Islet precursor cell (in vitro differentiated cells): ENCODE measurements around the gene GRIN2A.

Experiments used
- DNase-seq: peaks from one replicate; pipeline ENCODE4 v3.0.0-alpha.2; 2018

GRIN2A gene

DNA sequence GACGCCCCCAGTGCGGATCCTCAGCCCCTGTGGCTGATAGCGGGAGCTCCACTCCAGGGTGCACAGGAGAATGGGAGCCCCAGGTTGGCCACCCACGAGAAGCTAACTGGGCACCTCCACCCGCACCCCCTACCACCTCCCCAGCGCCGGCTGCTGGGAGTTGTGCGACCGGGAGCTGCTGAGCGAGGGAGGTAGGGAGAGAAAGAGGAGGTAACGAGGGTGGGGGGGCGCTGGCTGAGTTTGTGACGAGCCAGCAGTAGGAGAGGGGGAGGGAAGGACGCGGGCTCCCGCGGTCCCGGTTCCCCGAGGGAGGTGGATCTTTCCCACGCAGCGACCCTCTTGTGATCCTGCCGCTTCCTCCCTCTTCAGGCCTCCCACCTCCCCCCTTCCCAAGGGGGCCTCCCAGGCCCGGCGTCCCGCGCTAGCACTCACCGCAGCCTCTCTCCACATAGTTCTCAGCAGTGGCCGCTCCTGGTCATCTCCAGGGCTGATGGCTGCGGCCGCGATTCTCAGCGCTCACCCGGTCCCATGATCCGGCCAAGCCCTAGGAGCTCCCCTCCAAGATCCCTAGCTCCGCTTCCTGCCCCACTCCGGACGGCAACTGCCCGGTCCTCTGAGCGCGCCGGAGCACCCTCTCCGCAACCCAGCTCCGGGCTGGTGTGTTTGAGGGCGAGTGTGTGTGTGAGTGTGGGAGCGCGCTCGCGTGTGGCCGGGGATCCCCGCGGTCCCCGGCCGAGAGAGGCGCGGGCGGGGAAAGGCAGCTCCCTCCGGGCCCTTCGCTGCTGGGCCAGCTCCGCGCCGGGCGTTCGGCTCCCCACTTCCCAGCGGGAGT, at the start of gene GRIN2A:
TSS of gene GRIN2A (minus strand) at position 207 of the 832 bp plus-strand sequence. CDS start 2,017 bp downstream, outside the sequence.
- DNase-seq: peak; percentile 81

DNA sequence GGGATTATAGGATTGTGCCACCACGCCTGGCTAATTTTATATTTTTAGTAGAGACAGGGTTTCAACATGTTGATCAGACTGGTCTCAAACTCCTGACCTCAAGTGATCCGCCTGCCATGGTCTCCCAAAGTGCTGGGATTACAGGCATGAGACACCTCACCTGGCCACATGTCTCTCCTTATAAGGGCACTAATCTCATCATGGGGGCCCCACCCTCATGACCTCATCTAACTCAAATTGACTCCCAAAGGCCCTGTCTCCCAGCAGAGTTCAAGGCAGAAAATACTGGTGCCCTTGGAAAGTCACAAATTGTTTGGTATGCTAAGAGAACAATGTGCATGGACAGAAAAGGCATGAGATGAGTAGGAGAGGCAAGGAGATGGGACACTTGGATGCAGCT, 49.3 kb upstream of the GRIN2A start:
- DNase-seq: no peak

DNA sequence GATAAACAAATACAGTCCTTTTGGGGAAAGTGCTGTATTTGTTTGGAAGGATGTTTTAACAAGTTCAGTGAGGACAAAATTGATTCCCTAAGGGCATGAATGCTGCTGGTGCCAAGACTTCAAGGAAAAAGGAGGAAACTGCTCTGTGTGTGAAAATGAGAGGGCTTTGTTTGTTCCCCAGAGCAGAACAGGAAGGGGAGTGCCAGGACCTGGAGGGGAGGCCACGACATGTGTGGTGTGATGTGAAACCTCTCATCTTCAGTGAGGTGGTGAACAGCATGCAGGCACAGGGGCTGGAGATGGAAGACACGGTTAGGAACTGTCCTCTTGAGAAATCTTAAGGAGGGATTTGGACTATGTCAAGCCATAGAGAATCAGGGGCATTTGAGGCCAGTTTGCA, 46.6 kb upstream of the GRIN2A start:
- peak; percentile 66 for DNase-seq

DNA sequence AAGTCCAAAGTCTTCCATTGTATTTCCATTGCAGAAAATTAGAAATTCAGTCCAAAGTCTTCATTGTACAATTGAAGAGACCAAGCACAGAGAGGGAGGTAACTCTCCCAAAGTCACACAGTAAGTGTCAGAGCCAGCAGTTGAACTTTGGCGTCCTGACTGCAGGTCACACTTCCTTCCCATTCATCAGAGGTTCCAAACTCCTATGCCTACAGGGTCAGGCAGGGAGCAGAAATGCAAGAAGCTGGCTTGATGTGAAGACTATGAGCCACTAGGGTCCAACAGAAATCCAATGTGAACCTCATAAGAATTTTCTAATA, 44.7 kb upstream of the GRIN2A start:
- no peak for DNase-seq

GRCh38 chr16:10226141-10226986, 44.1 kb upstream of the GRIN2A start:
- DNase-seq: no peak

- DNase-seq: no peak
Measured at GRCh38 chr16:10225653-10226052, 43.4 kb upstream of the GRIN2A start.

DNA sequence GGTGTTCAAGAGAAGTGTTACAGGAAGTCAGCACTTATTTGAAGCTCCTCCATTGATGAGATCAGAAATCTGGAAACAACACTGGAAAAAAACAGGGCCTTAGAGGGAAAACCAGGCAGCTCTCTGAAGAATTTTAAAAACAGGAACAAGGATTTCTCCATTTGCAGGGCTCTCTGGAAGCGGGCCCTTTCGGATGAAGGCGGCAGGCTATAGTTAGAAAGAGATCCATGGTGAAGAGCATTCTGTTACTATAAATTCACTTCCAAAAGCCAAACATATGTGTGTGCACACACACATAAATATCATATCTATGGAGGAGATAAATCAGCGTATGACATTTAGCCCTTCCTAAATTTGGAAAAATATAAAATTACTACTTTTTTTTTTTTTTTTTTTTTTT, 42.6 kb upstream of the GRIN2A start:
- DNase-seq: no peak

DNA sequence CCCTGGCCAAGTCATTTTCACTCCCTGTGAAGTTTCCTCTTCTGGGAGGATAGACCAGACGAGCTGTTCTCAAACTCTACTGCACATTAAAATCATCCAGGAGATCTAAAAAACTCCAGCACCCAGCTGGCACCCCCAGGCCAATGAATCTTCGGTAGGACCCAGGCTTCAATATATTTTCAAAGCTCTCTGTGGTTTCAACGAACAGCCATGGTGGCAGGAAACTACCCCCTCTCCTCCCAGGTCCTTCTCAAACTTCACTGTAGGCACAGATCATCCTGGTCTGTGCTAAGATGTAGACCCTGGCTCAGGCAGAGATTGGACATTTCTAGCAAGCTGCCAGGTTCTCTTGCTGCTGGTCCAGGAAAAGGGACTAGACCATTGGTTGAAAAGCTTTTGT, 38.7 kb upstream of the GRIN2A start:
- no peak for DNase-seq

DNA sequence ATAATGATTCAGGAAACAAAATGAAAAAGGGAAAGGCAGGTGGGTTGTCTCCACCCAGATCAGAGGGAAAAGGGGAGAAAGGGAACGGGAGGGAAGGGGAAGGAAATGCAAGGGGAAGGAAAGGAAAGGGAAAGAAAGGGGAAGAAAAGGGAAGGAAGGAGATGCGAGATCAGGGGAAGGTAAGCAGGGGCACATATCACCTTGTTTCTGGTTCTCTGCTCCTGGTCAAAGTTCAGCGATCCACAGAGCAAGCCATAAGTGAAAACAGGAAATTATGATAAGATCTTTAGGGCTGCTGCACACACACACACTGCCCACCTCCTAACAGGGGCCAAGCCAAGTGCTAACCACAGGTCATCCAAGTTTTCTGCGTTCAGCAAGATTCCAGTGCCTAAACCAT, 37.5 kb upstream of the GRIN2A start:
- DNase-seq: no peak

- no peak for DNase-seq
Measured at GRCh38 chr16:10218490-10219206, 36.4 kb upstream of the GRIN2A start.

DNA sequence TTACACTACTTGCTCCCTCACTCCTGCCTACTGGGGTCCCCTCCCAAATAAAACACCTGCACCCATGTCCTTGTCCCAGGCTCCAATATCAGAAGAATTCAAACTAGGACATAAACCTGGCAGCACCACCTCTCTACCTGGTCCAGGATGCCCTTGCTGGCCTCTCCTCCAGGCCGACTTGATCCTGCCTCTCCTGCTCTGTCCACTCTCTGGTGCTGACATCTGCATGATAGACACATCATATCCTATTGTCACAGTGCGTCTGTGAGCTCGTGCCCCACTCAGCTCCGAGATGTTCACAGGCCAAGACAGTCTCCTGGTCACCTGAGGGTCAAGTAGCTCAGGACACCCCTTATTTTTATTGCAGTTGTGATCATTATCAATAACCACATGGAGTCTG, 31.5 kb upstream of the GRIN2A start:
- DNase-seq: no peak

GRCh38 chr16:10210944-10211343, 28.7 kb upstream of the GRIN2A start:
- DNase-seq: no peak

DNA sequence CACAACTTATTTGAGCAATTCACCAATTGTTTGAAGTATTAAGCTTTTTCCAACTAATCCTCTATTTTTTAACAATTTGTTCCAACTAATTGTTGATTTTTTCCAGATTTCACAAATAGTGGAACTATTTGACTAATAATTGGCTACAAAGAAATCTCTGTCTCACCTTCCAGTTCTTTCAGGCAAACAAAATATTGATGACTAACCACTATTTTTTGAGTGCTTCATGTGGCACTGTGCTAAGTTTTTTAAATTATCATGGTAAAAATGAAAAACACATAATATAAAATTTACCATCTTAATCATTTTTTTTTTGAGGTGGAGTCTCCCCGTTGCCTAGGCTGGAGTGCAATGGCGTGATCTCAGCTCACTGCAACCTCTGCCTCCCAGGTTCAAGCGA, 24.6 kb upstream of the GRIN2A start:
- DNase-seq: no peak

GRCh38 chr16:10206215-10206614, 24.0 kb upstream of the GRIN2A start:
- DNase-seq: no peak

- no peak for DNase-seq
Measured at GRCh38 chr16:10205688-10206087, 23.5 kb upstream of the GRIN2A start.

- no peak for DNase-seq
Measured at GRCh38 chr16:10202649-10203048, 20.4 kb upstream of the GRIN2A start.

- no peak for DNase-seq
Measured at GRCh38 chr16:10200637-10201586, 18.7 kb upstream of the GRIN2A start.

DNA sequence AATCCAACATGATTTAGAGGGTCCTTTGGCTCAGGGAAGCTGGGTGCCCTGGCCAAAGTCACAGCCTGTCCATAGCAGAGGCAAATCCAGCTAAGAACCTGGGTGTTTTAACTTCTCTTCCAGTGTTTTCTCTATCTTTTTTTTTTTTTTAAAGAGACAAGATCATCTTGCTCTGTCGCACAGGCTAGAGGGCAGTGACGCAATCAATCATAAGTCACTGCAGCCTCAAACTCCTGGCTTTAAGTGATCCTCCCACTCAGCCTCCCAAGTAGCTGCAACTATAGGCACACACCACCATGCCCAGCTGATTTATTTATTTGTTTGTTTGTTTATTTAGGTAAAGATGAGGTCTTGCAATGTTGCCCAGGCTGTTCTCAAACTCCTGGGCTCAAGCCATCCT, 14.8 kb upstream of the GRIN2A start:
- DNase-seq: no peak

- DNase-seq: no peak
Measured at GRCh38 chr16:10191096-10191495, 8.9 kb upstream of the GRIN2A start.

DNA sequence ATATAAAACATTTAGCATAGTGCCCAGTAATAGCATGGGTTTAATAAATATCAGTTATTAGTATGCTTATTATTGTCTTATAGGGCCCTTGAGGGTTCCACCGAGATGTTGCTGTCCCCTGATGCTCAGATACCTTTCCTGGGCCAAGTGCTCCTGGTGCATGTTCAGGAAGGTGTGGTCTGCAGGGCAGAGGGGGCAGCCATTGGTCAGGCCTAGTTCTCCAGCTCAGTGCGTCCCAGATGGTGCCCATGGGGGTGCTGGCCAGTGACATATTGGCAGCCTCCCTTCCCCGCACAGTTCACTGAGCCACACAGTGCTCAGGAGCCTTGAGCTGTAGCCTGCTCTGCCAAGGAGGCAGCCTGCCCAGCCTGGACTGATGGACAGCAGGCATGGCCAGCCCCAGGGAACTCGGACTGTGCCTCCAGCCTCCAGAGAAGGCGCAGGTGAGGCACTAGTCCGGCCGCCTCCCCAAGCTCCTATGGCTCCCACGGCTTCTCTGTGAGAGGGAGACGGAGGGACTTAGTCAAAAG, 7.7 kb upstream of the GRIN2A start:
- DNase-seq: no peak

- DNase-seq: no peak
Measured at GRCh38 chr16:10188236-10188635, 6.0 kb upstream of the GRIN2A start.
